HG03045 (cell line): ENCODE data around the gene ZNF786.
"Not testable (repeated sequence)": the region's sequence is repeated elsewhere in the genome, so short reads cannot be mapped to it uniquely, and the experiment has no call there.

ENCODE experiments used
- ATAC-seq: cut with Tn5 transposase; IDR thresholded peaks from one replicate; pipeline ENCODE4 v1.9.1; 2021; ENCODE audit warnings: mild to moderate bottlenecking, moderate library complexity; ENCODE audit not compliant: unreplicated experiment

The ZNF786 gene

DNA sequence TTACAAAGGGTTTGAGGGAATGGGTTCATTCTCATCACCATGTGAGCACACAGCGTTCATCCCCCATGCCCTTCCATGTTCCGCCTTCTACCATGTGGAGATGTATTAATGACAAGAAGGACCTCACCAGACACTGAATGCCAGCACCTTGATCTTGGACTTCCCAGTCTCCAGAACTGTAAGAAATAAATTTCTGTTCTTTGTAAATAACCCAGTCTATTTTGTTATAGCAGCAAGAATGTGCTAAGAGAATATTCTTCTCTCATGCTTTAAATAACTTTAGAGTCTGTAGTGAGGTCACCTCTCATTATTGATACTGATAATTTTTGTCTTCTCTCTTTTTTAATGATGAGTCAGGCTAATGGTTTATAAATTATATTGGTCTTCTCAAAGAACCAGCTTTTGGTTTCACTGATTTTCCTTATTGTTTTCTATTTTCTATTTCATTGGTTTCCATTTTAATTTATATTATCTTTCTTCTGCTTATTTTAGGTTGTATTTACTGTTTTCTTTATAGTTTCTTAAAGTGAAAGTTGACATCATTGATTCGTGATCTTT lies 59.1 kb downstream of the ZNF786 start:
- no peak for ATAC-seq

DNA sequence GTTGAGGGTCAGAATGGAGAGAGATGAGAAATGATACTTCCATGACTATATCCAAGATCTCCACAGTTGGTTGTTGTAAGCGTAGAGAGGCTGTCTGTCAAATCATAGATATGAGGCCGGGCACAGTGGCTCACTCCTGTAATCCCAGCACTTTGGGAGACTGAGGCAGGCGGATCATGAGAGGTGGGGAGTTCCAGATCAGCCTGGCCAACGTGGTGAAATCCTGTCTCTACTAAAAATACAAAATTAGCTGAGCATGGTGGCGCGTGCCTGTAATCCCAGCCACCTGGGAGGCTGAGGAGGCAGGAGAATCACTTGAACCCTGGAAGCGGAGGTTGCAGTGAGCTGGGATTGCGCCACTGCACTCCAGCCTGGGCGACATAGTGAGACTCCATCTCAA lies 60.1 kb downstream of the ZNF786 start:
- not testable (repeated sequence) for ATAC-seq

DNA sequence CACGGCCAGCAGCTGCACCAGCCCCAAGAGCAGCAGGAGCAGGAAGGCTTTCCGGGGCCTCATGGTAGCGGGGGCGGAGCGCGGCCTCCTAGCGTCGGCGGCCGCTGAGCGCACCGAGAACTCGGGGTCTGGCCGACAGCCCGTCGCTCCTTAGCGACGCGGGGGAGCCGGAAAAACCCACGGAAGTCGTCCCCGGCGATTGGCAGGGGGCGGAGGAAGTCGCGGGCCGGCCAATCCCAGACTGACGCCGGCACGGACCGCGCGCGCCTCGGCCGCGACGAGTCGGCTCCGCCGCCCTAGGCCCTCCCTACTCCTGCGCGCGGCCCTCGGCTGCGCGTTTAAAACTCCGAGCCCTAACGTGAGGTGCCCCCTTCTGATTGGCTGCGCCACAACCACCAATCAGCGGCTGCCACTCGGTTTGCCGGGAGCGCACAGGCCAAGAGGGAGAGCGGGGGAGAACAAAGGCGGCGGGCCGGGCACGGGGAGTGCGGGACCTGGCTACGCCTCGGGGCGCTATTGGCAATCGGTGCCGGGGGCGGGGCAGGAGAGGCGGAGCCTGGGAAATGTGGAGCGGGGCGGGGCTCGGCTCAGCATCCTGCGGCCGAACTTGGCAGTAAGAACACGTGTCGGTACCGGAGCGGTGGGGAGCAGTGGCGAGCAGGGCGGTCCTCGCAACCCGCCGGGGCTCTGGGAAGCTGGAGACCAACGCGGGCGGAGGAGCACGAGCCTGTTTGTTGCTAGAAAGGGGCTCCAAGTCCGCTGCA lies 62.0 kb downstream of the ZNF786 start, which contains the start of gene PDIA4:
Gene PDIA4 (minus strand): TSS at position 160 of the 764 bp plus-strand sequence. CDS start 97 bp downstream, at position 63.
- peak; percentile 94 for ATAC-seq

GRCh38 chr7:149027611-149028345 lies 62.7 kb downstream of the ZNF786 start:
- no peak for ATAC-seq

GRCh38 chr7:149027055-149027454 lies 63.5 kb downstream of the ZNF786 start:
- ATAC-seq = no peak

DNA sequence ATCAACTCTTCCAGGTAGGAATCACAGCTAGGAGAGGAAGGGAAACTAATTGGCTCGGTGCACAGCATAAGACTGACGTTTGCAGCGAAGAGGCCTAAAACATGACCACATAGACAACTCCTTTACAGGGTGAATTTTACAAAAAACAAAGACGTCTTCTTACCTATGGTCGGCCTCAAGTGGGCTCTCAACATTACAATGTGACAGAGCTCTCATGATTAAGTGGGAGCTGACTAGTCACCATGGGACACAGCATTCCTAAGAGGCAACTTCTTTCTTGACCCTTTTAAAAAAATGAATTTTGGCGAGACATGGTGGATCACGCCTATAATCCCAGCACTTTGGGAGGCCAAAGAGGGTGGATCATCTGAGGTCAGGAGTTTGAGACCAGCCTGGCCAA lies 66.9 kb downstream of the ZNF786 start:
- ATAC-seq = no peak

GRCh38 chr7:149022756-149023360 lies 67.7 kb downstream of the ZNF786 start:
- no peak for ATAC-seq

DNA sequence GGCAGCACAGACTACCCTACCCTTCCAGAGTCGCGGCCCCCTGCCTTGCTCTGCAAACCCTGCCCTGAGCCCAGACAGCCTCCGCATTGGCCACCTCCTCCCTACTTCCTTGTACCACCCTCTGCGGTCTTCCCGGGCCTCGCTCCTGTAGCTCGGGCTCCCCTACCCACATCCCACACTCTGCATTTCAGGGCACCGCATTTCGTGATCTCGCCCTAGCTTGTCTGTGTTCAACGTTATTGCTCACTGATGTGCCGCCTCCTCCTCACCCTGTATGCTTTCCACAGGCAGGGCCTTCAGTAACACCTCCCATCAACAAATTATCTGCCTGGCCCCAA lies 68.8 kb downstream of the ZNF786 start:
- no peak for ATAC-seq

DNA sequence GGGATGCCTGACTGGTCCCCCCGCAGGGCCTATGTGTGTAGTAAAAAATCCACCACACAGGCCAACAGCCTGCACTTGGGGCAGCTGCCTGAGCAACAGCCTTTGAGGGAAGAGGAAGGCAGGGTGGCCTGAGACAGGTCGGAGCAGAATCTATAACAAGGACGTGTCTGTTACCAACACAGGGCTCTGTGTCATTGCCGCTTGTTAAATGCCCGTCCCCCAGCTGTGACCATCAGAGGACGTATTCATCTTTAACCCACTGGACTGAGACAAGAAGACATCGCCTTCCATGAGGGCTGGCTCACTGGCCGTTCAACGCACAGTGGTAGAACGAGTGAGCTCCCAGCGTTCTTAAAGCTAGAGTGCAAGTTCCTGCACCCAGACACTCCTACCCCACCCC lies 70.0 kb downstream of the ZNF786 start:
- no peak for ATAC-seq
